ENCODE data around the gene PPIH. TPM values are rescaled to one million over a fixed set of nuclear protein-coding genes. Genes with fewer than 3 reads are reported as not detected.
A peak's percentile ranks its signal among the peaks of the same experiment; 100 is the strongest.

The PPIH gene
- total RNA-seq, 1 donor: 16.0 TPM

GRCh38 chr1:42657201-42657600, 1.0 kb upstream of the PPIH start:
- TF ChIP-seq CTCF (IDR thresholded peaks at IDR 0.05; ENCODE audit: insufficient read depth, low read depth, low read length): no peak
- no peak overlapping the region for H3K4me3 ChIP-seq (ENCODE audit: low read depth, low read length)
- no peak for DNase-seq (ENCODE audit: low read depth)

- peak; percentile 42 for DNase-seq (ENCODE audit: low read depth)
- H3K4me3 ChIP-seq (ENCODE audit: low read depth, low read length): peak overlapping the region; percentile 94
- TF ChIP-seq CTCF (IDR thresholded peaks at IDR 0.05; ENCODE audit: insufficient read depth, low read depth, low read length): no peak
These were observed 684 bp downstream of the PPIH start for GRCh38 chr1:42658877-42659337.

- H3K4me3 ChIP-seq (ENCODE audit: low read depth, low read length): no peak overlapping the region
- DNase-seq (ENCODE audit: low read depth): no peak
- no peak for TF ChIP-seq CTCF (IDR thresholded peaks at IDR 0.05; ENCODE audit: insufficient read depth, low read depth, low read length)
These were observed 2.8 kb downstream of the PPIH start for GRCh38 chr1:42660907-42661500.

GRCh38 chr1:42669936-42670335, 11.7 kb downstream of the PPIH start:
- no peak for TF ChIP-seq CTCF (IDR thresholded peaks at IDR 0.05; ENCODE audit: insufficient read depth, low read depth, low read length)
- H3K4me3 ChIP-seq (ENCODE audit: low read depth, low read length): no peak overlapping the region
- DNase-seq (ENCODE audit: low read depth): no peak

- TF ChIP-seq CTCF (IDR thresholded peaks at IDR 0.05; ENCODE audit: insufficient read depth, low read depth, low read length): no peak
- no peak for DNase-seq (ENCODE audit: low read depth)
These were observed 12.2 kb downstream of the PPIH start for GRCh38 chr1:42670425-42670824.

GRCh38 chr1:42674214-42674613, 16.0 kb downstream of the PPIH start:
- no peak for DNase-seq (ENCODE audit: low read depth)
- no peak for TF ChIP-seq CTCF (IDR thresholded peaks at IDR 0.05; ENCODE audit: insufficient read depth, low read depth, low read length)
- no peak overlapping the region for H3K4me3 ChIP-seq (ENCODE audit: low read depth, low read length)

More at GRCh38 chr1:42670425-42670824, 12.2 kb downstream of the PPIH start:
- no peak overlapping the region for H3K4me3 ChIP-seq (ENCODE audit: low read depth, low read length)

GRCh38 chr1:42674682-42675081, 16.5 kb downstream of the PPIH start:
- no peak overlapping the region for H3K4me3 ChIP-seq (ENCODE audit: low read depth, low read length)
- DNase-seq (ENCODE audit: low read depth): no peak
- no peak for TF ChIP-seq CTCF (IDR thresholded peaks at IDR 0.05; ENCODE audit: insufficient read depth, low read depth, low read length)
